GM04503 (cell line): ENCODE measurements around the gene PRSS8.
"Not testable (repeated sequence)": the region's sequence is repeated elsewhere in the genome, so short reads cannot be mapped to it uniquely, and the experiment has no call there.

Experiments used
- DNase-seq: peaks from one replicate; pipeline ENCODE4 v3.0.0-alpha.2; 2012; ENCODE audit warnings: low read depth

Gene PRSS8

GRCh38 chr16:31144418-31144817, 8.9 kb upstream of the PRSS8 start:
- not testable (repeated sequence) for DNase-seq

GRCh38 chr16:31143694-31144148, 8.2 kb upstream of the PRSS8 start:
- DNase-seq, result no peak

- DNase-seq, result no peak
These were observed 7.6 kb upstream of the PRSS8 start for GRCh38 chr16:31143011-31143693.

- DNase-seq, result peak; percentile 77
These were observed 6.8 kb upstream of the PRSS8 start for GRCh38 chr16:31142109-31143010.

GRCh38 chr16:31141489-31142108, 6.1 kb upstream of the PRSS8 start:
- DNase-seq, result peak; percentile 37

- DNase-seq, result not testable (repeated sequence)
These were observed 5.5 kb upstream of the PRSS8 start for GRCh38 chr16:31141071-31141469.

GRCh38 chr16:31138621-31139578, 3.4 kb upstream of the PRSS8 start:
- peak; percentile 16 for DNase-seq

GRCh38 chr16:31136822-31137499, 1.4 kb upstream of the PRSS8 start:
- not testable (repeated sequence) for DNase-seq

GRCh38 chr16:31136287-31136662, 748 bp upstream of the PRSS8 start:
- DNase-seq, result no peak

GRCh38 chr16:31134625-31135534, 647 bp downstream of the PRSS8 start:
- no peak for DNase-seq

- DNase-seq, result no peak
These were observed 1.4 kb downstream of the PRSS8 start for GRCh38 chr16:31134091-31134571.

GRCh38 chr16:31133046-31133501, 2.5 kb downstream of the PRSS8 start:
- no peak for DNase-seq

- DNase-seq, result no peak
These were observed 3.1 kb downstream of the PRSS8 start for GRCh38 chr16:31132303-31132979.

GRCh38 chr16:31131841-31132271, 3.7 kb downstream of the PRSS8 start:
- DNase-seq, result no peak

GRCh38 chr16:31131416-31131815, 4.1 kb downstream of the PRSS8 start:
- DNase-seq, result no peak

GRCh38 chr16:31130899-31131298, 4.6 kb downstream of the PRSS8 start:
- DNase-seq, result no peak

- no peak for DNase-seq
These were observed 5.1 kb downstream of the PRSS8 start for GRCh38 chr16:31130336-31130891.

GRCh38 chr16:31129568-31130335, 5.8 kb downstream of the PRSS8 start:
- DNase-seq, result no peak
